Liver (tissue), 9 donors: ENCODE data around the gene NHLRC2. TPM values are rescaled to one million over a fixed set of nuclear protein-coding genes. Genes with fewer than 3 reads are reported as not detected.

Experiments
- DNase-seq: peaks from one replicate; pipeline ENCODE4 v3.0.0-alpha.2; 2017; ENCODE audit warnings: low spot score
- H3K27ac ChIP-seq, 2 donors: one replicate each; pipeline ENCODE4 v1.7.0; 2013; ENCODE audit warnings: inconsistent platforms in 2 of 2, low read length in 2 of 2, control low read depth in 1 of 2, low read depth in 1 of 2, mild to moderate bottlenecking in 1 of 2
- H3K27me3 ChIP-seq, 4 donors: one replicate each; pipeline versions ENCODE4 v1.6.1 to v1.7.0; 2013; ENCODE audit warnings: low read length in 3 of 4, inconsistent platforms in 1 of 4, mild to moderate bottlenecking in 1 of 4, moderate library complexity in 1 of 4; ENCODE audit not compliant: control insufficient read depth in 4 of 4, insufficient read depth in 4 of 4
- H3K36me3 ChIP-seq, 4 donors: one replicate each; pipeline versions ENCODE4 v1.6.1 to v1.7.0; 2013; ENCODE audit warnings: low read length in 3 of 4, mild to moderate bottlenecking in 3 of 4, low read depth in 1 of 4, moderate library complexity in 1 of 4; ENCODE audit not compliant: control insufficient read depth in 4 of 4, insufficient read depth in 3 of 4
- H3K4me1 ChIP-seq, 4 donors: one replicate each; pipeline versions ENCODE4 v1.6.1 to v1.7.0; 2013; ENCODE audit warnings: low read length in 3 of 4, mild to moderate bottlenecking in 3 of 4, moderate library complexity in 1 of 4; ENCODE audit not compliant: control insufficient read depth in 4 of 4, insufficient read depth in 4 of 4
- H3K4me3 ChIP-seq, 3 donors: one replicate each; pipeline versions ENCODE4 v1.6.1 to v1.7.0; 2013; ENCODE audit warnings: low read length in 3 of 3, control low read depth in 1 of 3, low read depth in 1 of 3, mild to moderate bottlenecking in 1 of 3
- H3K9ac ChIP-seq, 2 donors: one replicate each; pipeline ENCODE4 v1.7.0; 2013; ENCODE audit warnings: low read length in 2 of 2, mild to moderate bottlenecking in 2 of 2, moderate library complexity in 2 of 2, control low read depth in 1 of 2, low read depth in 1 of 2
- H3K9me3 ChIP-seq, 4 donors: one replicate each; pipeline versions ENCODE4 v1.6.1 to v1.7.0; 2013; ENCODE audit warnings: low read length in 3 of 4; ENCODE audit not compliant: control insufficient read depth in 4 of 4
- EGR1 ChIP-seq, 2 donors: IDR thresholded peaks; 2 replicates each; pipeline ENCODE4 v1.6.1; 2016 to 2018; ENCODE audit warnings: antibody characterized with exemption in 2 of 2, low read depth in 2 of 2
- FOXA1 ChIP-seq: IDR thresholded peaks from 2 replicates; pipeline ENCODE4 v1.6.1; 2016; ENCODE audit warnings: antibody characterized with exemption
- FOXA2 ChIP-seq: IDR thresholded peaks from 2 replicates; pipeline ENCODE4 v1.6.1; 2016; ENCODE audit warnings: antibody characterized with exemption
- GABPA ChIP-seq, 2 donors: IDR thresholded peaks in 1 of 2; conservative IDR thresholded peaks in 1 of 2; 2 replicates each; pipeline ENCODE4 v1.6.1; 2016; ENCODE audit warnings: antibody characterized with exemption in 2 of 2, mild to moderate bottlenecking in 1 of 2, moderate library complexity in 1 of 2
- JUND ChIP-seq, 2 donors: IDR thresholded peaks; 2 replicates each; pipeline ENCODE4 v1.6.1; 2016; ENCODE audit warnings: antibody characterized with exemption in 2 of 2
- NR2F2 ChIP-seq: IDR thresholded peaks from 2 replicates; pipeline ENCODE4 v1.6.1; 2016; ENCODE audit warnings: antibody characterized with exemption
- RAD21 ChIP-seq, 2 donors: IDR thresholded peaks; 2 replicates each; pipeline ENCODE4 v1.6.1; 2016; ENCODE audit warnings: antibody characterized with exemption in 2 of 2, mild to moderate bottlenecking in 2 of 2
- SP1 ChIP-seq: IDR thresholded peaks from 2 replicates; pipeline ENCODE4 v1.6.1; 2018; ENCODE audit warnings: antibody characterized with exemption, mild to moderate bottlenecking
- TAF1 ChIP-seq: conservative IDR thresholded peaks from 2 replicates; pipeline ENCODE4 v1.6.1; 2016; ENCODE audit warnings: antibody characterized with exemption, mild to moderate bottlenecking
- whole genome bisulfite sequencing: extraction: QIAGEN DNeasy Blood & Tissue Kit; methylation state at CpG from one replicate; pipeline ENCODE4 v1.1.7; 2013; 5-methylcytosine and 5-hydroxymethylcytosine counted together
- polyA plus RNA-seq, 2 donors: library from polyadenylated mRNA; stranded (reverse) in 1 of 2; unstranded in 1 of 2; fragments of 200-250 nt in 1 of 2; fragments of >200 nt in 1 of 2; fragmentation: Nextera tagmentation in 1 of 2; extraction: Ambion mirVana in 1 of 2; gene quantifications; one replicate each; pipeline versions ENCODE4 v1.2.1 to v1.2.3, GENCODE V29; 2013 to 2015
- total RNA-seq, 2 donors: library from RNA; depleted of rRNA; stranded (reverse); fragments of >200 nt; gene quantifications; one replicate each; pipeline ENCODE4 v1.2.3, GENCODE V29; 2014
- TF ChIP-seq, protein P1 (sequence below): IDR thresholded peaks from 2 replicates; pipeline ENCODE4 v1.6.1; 2016; ENCODE audit warnings: antibody characterized with exemption, mild to moderate bottlenecking
- TF ChIP-seq, protein P2 (sequence below): fragments of 150-350 bp; IDR thresholded peaks from 2 replicates; pipeline ENCODE4 v1.5.1; 2017; ENCODE audit warnings: improper control_type of control experiment, low read depth, low read length; ENCODE audit not compliant: missing input control
- donor health status: healthy.
- donor health status: healthy.
- donor health status: healthy.
- donor health status: healthy.
- donor health status: healthy.

NHLRC2 gene
- total and polyA plus RNA-seq, 4 donors = 2.3 to 14.2 (median 7.4) TPM

DNA sequence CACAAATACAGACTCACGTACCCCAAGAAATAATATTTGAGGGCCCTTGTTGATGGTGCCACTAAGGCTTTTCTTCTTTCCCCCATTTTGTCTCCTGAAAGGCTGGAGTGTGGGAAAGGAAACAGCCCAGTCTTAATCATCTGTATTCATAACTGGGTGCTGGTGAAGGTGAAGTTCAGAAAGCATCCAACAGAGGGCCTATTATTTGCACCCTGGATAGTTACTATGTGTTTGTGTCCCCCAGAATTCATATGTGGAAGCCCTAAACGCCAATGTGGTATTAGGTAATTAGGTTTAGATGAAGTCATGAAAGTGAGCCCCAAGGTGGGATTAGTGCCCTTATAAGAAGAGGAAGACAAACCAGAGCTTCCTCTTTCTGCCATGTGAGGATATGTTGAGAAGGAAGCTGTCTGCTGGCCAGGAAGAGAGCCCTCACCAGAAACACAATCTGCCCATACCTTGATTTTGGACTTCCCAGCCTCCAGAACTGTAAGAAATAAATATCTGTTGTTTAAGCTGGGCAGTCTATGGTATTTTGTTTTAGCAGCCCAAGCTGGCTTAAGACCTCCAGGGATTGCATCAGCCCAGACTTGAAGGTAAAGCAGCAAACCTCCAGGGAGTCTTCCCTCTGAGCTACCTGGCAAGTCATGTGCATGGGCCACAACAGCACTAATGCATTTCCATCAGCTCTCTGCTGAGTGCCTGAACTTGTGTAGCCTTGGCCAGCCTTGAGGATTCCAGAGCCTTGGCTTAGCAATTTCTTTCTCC is 99.2 kb downstream of the NHLRC2 start:
- DNase-seq = no peak

DNA sequence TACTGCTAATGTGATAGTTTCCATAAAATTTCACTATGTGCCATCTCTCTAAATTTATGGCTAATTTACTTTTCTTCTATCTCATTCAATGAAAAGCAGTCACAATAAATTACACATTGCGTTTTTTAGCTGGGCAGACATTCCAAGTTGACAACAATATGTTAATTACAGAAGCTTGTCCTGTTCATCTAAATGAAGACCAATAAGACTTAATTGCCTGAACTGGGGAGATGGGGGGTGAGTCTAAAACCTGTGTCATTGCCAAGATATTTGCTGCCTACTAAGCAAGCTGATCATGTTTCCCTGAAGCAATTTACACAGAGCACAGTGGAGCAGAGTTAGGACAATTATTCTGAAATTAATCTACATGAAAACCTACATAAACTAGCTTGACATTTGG is 99.9 kb downstream of the NHLRC2 start:
- no peaks in the 10 kb centered on the region for H3K27me3 ChIP-seq
- no peak overlapping the region for H3K4me3 ChIP-seq
- no peaks in the 10 kb centered on the region for H3K36me3 ChIP-seq
- no peak overlapping the region for H3K27ac ChIP-seq
- no peak overlapping the region for H3K9ac ChIP-seq
- TF ChIP-seq TAF1 (no peak), FOXA1 (no peak), GABPA (IDR thresholded peaks at IDR 0.05 in 1 of 2, conservative IDR thresholded peaks at IDR 0.05 in 1 of 2) (no peak), NR2F2 (no peak), EGR1 (IDR thresholded peaks at IDR 0.05; ENCODE audit: low read depth in 2 of 2) (no peak), RAD21 (IDR thresholded peaks at IDR 0.05) (no peak), FOXA2 (no peak), JUND (IDR thresholded peaks at IDR 0.05) (no peak)
- TF ChIP-seq, protein P1, sequence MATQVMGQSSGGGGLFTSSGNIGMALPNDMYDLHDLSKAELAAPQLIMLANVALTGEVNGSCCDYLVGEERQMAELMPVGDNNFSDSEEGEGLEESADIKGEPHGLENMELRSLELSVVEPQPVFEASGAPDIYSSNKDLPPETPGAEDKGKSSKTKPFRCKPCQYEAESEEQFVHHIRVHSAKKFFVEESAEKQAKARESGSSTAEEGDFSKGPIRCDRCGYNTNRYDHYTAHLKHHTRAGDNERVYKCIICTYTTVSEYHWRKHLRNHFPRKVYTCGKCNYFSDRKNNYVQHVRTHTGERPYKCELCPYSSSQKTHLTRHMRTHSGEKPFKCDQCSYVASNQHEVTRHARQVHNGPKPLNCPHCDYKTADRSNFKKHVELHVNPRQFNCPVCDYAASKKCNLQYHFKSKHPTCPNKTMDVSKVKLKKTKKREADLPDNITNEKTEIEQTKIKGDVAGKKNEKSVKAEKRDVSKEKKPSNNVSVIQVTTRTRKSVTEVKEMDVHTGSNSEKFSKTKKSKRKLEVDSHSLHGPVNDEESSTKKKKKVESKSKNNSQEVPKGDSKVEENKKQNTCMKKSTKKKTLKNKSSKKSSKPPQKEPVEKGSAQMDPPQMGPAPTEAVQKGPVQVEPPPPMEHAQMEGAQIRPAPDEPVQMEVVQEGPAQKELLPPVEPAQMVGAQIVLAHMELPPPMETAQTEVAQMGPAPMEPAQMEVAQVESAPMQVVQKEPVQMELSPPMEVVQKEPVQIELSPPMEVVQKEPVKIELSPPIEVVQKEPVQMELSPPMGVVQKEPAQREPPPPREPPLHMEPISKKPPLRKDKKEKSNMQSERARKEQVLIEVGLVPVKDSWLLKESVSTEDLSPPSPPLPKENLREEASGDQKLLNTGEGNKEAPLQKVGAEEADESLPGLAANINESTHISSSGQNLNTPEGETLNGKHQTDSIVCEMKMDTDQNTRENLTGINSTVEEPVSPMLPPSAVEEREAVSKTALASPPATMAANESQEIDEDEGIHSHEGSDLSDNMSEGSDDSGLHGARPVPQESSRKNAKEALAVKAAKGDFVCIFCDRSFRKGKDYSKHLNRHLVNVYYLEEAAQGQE = no peak
- TF ChIP-seq, protein P2, sequence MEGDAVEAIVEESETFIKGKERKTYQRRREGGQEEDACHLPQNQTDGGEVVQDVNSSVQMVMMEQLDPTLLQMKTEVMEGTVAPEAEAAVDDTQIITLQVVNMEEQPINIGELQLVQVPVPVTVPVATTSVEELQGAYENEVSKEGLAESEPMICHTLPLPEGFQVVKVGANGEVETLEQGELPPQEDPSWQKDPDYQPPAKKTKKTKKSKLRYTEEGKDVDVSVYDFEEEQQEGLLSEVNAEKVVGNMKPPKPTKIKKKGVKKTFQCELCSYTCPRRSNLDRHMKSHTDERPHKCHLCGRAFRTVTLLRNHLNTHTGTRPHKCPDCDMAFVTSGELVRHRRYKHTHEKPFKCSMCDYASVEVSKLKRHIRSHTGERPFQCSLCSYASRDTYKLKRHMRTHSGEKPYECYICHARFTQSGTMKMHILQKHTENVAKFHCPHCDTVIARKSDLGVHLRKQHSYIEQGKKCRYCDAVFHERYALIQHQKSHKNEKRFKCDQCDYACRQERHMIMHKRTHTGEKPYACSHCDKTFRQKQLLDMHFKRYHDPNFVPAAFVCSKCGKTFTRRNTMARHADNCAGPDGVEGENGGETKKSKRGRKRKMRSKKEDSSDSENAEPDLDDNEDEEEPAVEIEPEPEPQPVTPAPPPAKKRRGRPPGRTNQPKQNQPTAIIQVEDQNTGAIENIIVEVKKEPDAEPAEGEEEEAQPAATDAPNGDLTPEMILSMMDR = no peak
- no peak for DNase-seq
- 97% methylated on average over 1 of the region's 1 CpG for WGBS
- peaks cover 5 to 25% (median 13%) of the 10 kb centered on the region in 4 donors for H3K4me1 ChIP-seq
- no peaks in the 10 kb centered on the region for H3K9me3 ChIP-seq

More for the DNA sequence above, 99.2 kb downstream of the NHLRC2 start:
- TF ChIP-seq RAD21 (IDR thresholded peaks at IDR 0.05) = peak in 1 of 2 donors; percentile 18
- TF ChIP-seq SP1 = no peak
- Histone ChIP-seq H3K4me1 (peaks cover 0 to 18% (median 10%) of the 10 kb centered on the region in 4 donors), H3K27me3 (no peaks in the 10 kb centered on the region), H3K36me3 (no peaks in the 10 kb centered on the region), H3K27ac (no peak overlapping the region), H3K4me3 (no peak overlapping the region), H3K9me3 (no peaks in the 10 kb centered on the region), H3K9ac (no peak overlapping the region)
- 89% methylated on average over 2 of the region's 2 CpGs for WGBS

DNA sequence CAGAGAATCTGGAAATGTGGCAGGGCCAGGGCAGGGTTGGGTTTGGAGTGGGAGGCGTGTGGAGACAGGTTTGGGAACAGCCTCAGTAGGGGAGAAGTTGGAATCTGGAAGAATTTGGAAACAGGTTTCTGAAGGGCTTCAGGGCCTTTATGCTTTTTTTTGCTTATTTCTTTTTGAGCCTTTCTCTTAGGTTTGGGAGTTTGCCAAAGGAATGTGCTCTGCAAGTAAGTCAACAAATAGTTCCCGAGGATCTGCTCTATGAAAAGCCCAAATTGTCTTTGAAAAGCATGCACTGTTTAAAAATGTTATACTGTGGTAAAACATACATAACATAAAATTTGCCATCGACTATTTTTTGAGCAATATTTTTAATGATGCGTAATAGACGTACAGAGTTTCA is 102.6 kb downstream of the NHLRC2 start:
- WGBS = 71% methylated on average over 5 of the region's 5 CpGs
- no peak for DNase-seq
- peak overlapping the region in 1 of 2 donors; percentile 82 for H3K27ac ChIP-seq
- no peaks in the 10 kb centered on the region for H3K9me3 ChIP-seq
- H3K36me3 ChIP-seq = no peaks in the 10 kb centered on the region
- H3K4me3 ChIP-seq = no peak overlapping the region
- peaks cover 5 to 29% (median 13%) of the 10 kb centered on the region in 4 donors for H3K4me1 ChIP-seq
- H3K27me3 ChIP-seq = no peaks in the 10 kb centered on the region
- TF ChIP-seq RAD21 (IDR thresholded peaks at IDR 0.05) (no peak), SP1 (peak; percentile 13)
- H3K9ac ChIP-seq = no peak overlapping the region
